C4-2B (cell line): Measurements from ENCODE around the gene ACSM2B.
"Not testable (repeated sequence)": the region's sequence is repeated elsewhere in the genome, so short reads cannot be mapped to it uniquely, and the experiment has no call there.

Experiments
- H3K27ac ChIP-seq: fragments of 450-650 bp; 2 replicates; pipeline ENCODE4 v1.5.1; 2017
- ZFX ChIP-seq: fragments of 450-650 bp; IDR thresholded peaks from 2 replicates; pipeline ENCODE4 v1.6.1; 2017
- TF ChIP-seq, protein P1 (sequence below): fragments of 450-650 bp; conservative IDR thresholded peaks from 2 replicates; pipeline ENCODE4 v1.5.1; 2017; ENCODE audit warnings: mild to moderate bottlenecking

The ACSM2B gene

GRCh38 chr16:20610211-20610891 is 34.2 kb upstream of the ACSM2B start:
- no peak for TF ChIP-seq ZFX
- no peak overlapping the region; the same call in 1 of the 2 replicates for H3K27ac ChIP-seq

DNA sequence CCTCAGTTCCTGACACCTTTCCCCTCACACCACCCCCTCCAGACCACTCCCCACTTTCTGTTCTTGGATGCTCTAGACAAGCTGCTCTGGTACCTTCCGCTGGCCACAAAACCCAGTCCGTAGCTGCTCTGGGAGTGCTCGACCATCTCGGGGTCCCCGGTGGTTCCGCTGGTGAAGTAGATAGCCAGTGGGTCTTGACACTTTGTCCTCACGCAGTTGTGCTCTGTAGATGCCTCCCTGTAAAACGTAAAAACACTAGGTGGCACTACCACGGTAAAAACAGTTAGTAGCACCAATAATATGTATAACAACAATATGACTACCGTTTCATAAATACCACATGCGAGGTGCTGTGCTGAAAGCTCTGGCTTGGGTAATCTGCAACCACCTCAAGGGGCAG is 26.0 kb upstream of the ACSM2B start:
- TF ChIP-seq, protein P1, sequence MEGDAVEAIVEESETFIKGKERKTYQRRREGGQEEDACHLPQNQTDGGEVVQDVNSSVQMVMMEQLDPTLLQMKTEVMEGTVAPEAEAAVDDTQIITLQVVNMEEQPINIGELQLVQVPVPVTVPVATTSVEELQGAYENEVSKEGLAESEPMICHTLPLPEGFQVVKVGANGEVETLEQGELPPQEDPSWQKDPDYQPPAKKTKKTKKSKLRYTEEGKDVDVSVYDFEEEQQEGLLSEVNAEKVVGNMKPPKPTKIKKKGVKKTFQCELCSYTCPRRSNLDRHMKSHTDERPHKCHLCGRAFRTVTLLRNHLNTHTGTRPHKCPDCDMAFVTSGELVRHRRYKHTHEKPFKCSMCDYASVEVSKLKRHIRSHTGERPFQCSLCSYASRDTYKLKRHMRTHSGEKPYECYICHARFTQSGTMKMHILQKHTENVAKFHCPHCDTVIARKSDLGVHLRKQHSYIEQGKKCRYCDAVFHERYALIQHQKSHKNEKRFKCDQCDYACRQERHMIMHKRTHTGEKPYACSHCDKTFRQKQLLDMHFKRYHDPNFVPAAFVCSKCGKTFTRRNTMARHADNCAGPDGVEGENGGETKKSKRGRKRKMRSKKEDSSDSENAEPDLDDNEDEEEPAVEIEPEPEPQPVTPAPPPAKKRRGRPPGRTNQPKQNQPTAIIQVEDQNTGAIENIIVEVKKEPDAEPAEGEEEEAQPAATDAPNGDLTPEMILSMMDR: peak; percentile 42
- not testable (repeated sequence) for H3K27ac ChIP-seq

DNA sequence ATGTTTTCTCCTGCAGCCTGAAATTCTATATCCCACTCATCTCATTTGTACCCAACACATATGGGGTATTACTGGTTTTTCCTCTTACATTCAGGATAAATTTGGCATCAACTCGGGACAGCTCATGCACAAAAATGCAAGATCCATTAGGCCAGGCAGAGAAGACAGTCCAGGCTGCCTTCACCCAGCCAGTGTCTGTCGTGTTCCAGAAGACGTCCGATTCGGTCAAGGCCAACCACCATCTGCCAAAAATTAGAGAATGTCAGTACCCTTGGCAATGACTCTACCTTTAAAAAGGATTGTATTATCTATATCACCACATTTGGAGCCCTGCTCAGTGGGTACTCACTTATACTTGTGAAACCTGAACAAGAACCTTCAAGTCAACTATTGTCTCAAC is 23.3 kb upstream of the ACSM2B start:
- not testable (repeated sequence) for H3K27ac ChIP-seq

DNA sequence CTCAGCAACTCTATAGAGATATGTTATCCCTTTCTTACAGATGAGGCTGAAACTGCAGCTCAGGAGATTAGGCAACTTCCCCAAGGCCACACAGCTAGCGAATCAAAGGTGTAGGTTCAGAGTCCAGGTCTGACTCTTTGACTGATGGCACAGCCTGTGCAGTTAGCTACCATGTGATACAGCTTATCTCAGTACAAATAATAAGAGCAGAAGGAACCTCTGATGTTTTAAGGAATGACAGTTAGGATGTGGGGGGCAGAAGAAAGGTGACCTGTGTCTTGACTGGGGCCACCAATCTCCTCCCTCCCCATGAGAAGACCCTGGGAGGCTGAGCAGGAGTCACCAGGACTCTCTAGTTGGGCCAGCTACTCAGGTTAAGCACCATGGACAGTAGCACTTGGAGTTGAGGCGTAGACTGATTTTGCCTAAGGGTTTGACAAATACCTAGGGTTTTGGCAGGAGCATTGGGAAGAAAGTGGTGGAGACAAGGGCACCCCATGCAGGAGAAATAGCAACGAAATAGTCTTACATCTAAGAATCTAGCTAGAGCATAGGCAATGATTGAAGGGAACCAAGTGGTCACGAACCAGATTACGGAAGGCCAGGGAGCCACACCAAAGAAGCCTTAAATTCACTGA is 22.8 kb upstream of the ACSM2B start:
- no peak overlapping the region for H3K27ac ChIP-seq

GRCh38 chr16:20595694-20596093 is 19.5 kb upstream of the ACSM2B start:
- not testable (repeated sequence) for H3K27ac ChIP-seq

More for the DNA sequence above, 22.8 kb upstream of the ACSM2B start:
- TF ChIP-seq, protein P1: no peak
- no peak for TF ChIP-seq ZFX

- not testable (repeated sequence) for H3K27ac ChIP-seq
Observed at GRCh38 chr16:20595068-20595467, 18.9 kb upstream of the ACSM2B start.

DNA sequence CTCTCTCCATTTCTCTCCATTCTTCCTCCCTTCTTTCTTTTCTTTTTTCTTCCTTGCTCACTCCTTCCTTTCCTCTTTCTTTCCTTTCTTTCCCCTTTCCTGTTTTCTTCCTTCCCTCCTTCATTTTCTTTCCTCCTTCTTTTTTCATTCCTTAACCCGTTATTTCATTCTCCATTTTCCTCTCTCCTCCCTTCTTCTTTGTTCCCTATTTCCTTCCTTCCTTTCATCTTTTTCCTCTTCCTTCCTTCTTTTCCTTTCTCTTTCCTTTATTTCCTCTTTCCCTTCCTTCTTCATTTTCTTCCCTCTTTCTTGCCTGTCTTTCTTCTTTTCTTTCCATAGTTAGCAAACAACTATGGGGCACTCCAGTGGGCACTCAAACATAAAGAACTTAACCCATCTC is 16.6 kb upstream of the ACSM2B start:
- not testable (repeated sequence) for H3K27ac ChIP-seq

DNA sequence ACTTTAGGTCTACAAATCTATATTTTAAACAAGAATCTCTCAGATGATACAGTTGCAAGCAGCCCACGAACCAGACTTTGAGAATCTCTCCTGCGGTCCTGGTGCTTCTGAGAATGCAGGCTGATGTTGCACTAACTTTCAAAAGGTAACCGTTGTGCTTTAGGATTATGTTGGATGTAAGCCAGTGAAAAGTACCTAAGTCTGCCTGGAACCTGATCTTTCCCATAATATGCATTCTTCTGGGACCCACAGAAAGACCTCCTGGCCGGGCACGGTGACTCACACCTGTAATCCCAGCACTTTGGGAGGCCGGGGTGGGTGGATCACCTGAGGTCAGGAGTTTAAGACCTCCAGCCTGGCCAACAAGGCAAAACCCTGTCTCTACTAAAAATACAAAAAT is 13.3 kb upstream of the ACSM2B start:
- H3K27ac ChIP-seq: peak overlapping the region; percentile 41; the same call in 1 of the 2 replicates

DNA sequence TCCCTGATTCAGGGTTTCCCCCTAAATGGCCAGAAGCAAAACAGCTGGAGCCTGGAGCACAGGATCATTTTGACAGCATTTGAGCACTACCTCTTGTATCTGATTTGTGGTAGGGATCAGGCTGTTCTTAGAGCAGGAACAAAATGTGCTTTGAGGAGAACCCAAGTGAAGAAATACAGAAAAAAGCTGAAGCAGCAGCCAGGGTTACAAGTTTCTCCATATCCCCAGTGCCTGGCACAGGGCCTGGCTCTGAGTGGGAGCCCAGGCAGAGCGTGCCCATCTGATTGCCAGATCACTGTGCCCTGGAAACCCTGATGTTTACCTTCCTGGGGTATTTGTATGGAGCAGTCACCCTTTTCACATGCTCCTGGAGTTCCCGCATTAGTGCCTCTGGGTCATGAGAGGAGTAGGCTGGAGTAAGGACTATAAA is 11.5 kb upstream of the ACSM2B start:
- peak overlapping the region; percentile 84 for H3K27ac ChIP-seq

DNA sequence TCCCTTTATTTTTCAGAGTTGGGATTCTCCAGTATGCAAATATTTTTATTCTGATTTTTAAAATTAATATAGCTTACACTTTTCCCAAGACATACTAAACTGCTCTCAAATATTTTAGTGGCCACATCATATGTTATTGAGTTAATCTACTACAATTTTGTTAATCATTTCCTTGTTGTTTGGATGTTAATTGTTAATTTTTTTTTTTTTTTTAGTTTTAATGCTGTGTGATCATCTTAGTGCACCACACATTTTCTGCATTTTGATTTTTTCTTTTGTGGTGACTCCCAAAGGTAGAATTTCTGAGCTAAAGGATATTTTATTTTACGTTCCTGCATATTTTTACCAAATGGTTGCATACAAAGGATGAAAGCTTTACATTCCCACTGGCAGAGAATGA is 10.5 kb upstream of the ACSM2B start:
- H3K27ac ChIP-seq: peak overlapping the region; percentile 84

- H3K27ac ChIP-seq: not testable (repeated sequence)
Observed at GRCh38 chr16:20586112-20586511, 9.9 kb upstream of the ACSM2B start.

- not testable (repeated sequence) for H3K27ac ChIP-seq
Observed at GRCh38 chr16:20580487-20581259, 4.5 kb upstream of the ACSM2B start.

DNA sequence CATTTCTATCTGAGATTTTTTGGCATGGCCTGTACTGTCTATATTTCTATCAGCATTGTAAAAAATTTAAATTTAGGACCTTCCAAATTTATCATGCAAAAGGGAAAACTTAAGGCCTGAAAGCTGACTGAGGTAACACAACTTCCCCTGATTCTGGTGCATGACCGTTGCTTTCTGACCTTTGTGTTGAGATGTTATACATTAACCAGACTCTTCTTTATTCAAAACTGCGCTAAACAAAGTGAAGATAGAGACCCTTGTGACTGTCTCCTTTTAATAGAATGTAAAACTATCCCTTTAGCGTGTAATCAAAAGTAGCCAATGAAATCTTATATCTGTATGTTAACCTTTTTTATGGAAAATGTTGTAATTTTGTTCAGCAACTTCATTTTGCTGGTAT is 1.9 kb upstream of the ACSM2B start:
- H3K27ac ChIP-seq: not testable (repeated sequence)

DNA sequence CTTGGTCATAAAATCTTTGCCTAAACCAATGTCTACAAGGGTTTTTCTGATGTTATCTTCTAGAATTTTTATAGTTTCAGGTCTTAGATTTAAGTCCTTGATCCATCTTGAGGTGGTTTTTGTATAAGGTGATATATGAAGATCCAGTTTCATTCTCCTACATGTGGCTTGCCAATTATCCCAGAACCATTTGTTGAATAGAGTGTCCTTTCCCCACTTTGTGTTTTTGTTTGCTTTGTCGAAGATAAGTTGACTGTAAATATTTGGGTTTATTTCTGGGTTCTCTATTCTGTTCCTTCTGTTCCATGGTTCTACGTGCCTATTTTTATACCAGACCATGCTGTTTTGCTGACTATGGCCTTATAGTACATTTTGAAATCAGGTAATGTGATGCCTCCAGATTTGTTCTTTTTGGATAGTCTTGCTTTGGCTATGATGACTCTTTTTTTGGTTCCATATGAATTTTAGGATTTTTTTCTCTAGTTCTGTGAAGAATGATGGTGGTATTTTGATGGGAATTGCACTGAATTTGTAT is 7.0 kb downstream of the ACSM2B start:
- not testable (repeated sequence) for H3K27ac ChIP-seq
